Measurements from ENCODE around the gene NAA10. TPM values are rescaled to one million over a fixed set of nuclear protein-coding genes. Genes with fewer than 3 reads are reported as not detected.

Gene NAA10
- total and polyA plus RNA-seq, 2 of the 13 experiments (the other 11 are each of a cell fraction or from before 2014, with no cell fraction given), result 49.2 to 51.7 TPM

DNA sequence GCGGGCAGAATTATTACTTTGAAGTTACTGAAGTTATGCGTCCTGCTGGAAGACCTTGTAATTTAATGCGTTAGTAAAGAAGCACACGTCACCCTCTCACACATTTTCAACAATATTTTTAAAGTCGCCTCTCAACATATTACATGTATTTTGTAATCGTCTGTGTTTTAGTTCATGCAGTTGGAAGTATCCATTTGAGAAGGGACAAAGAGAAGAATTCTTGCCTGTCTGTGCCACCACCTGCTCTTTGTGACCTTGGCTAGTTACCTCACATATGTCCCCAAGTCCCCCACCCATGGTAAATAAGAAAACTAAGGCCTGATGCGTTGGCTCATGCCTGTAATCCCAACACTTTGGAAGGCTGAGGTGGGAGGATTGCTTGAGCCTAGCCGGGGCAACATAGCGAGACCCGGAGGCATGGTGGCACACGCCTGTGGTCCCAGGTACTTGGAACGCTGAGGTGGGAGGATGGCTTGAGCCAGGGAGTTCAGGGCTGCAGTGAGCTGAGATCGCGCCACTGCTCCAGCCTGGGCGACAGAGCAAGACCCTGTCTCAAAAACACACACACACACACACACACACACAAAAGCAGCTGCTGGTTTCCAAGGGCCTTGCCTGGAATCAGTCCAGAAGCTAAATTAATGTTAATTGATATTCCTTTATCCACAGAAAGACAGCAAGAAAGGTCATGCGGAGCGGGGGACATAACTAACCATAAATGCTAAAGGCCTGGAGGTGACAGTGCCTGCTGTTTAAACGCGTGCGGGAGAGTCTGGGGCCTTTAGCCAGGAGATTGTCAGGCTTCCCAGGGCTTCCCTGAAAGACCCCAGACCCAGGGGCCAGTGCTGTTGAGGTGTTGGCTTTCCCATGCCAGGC is 38.5 kb upstream of the NAA10 start (continued):
- TF ChIP-seq, protein P1, sequence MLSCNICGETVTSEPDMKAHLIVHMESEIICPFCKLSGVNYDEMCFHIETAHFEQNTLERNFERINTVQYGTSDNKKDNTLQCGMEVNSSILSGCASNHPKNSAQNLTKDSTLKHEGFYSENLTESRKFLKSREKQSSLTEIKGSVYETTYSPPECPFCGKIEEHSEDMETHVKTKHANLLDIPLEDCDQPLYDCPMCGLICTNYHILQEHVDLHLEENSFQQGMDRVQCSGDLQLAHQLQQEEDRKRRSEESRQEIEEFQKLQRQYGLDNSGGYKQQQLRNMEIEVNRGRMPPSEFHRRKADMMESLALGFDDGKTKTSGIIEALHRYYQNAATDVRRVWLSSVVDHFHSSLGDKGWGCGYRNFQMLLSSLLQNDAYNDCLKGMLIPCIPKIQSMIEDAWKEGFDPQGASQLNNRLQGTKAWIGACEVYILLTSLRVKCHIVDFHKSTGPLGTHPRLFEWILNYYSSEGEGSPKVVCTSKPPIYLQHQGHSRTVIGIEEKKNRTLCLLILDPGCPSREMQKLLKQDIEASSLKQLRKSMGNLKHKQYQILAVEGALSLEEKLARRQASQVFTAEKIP (CRISPR knock-in tag; IDR thresholded peaks at IDR 0.05; ENCODE audit: borderline replicate concordance), result no peak
- TF ChIP-seq, protein P2, sequence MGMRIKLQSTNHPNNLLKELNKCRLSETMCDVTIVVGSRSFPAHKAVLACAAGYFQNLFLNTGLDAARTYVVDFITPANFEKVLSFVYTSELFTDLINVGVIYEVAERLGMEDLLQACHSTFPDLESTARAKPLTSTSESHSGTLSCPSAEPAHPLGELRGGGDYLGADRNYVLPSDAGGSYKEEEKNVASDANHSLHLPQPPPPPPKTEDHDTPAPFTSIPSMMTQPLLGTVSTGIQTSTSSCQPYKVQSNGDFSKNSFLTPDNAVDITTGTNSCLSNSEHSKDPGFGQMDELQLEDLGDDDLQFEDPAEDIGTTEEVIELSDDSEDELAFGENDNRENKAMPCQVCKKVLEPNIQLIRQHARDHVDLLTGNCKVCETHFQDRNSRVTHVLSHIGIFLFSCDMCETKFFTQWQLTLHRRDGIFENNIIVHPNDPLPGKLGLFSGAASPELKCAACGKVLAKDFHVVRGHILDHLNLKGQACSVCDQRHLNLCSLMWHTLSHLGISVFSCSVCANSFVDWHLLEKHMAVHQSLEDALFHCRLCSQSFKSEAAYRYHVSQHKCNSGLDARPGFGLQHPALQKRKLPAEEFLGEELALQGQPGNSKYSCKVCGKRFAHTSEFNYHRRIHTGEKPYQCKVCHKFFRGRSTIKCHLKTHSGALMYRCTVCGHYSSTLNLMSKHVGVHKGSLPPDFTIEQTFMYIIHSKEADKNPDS (CRISPR knock-in tag; IDR thresholded peaks at IDR 0.05), result no peak
- TF ChIP-seq ZNF121 (CRISPR knock-in tag; IDR thresholded peaks at IDR 0.05) (peak; percentile 100), ELF4 (CRISPR knock-in tag; IDR thresholded peaks at IDR 0.05; ENCODE audit: borderline replicate concordance) (no peak), ZNF619 (CRISPR knock-in tag; IDR thresholded peaks at IDR 0.05) (no peak), PATZ1 (CRISPR knock-in tag; IDR thresholded peaks at IDR 0.05) (peak; percentile 53; the same call in 1 of the 2 replicates), ZNF180 (CRISPR knock-in tag; IDR thresholded peaks at IDR 0.05; ENCODE audit: borderline replicate concordance, low read depth) (no peak), HDAC1 (CRISPR knock-in tag; IDR thresholded peaks at IDR 0.05) (peak; percentile 33), FOXA1 (IDR thresholded peaks at IDR 0.05) (no peak), FOXA1 (CRISPR knock-in tag; IDR thresholded peaks at IDR 0.05) (peak; percentile 16; the same call in 1 of the 2 replicates), TBX2 (CRISPR knock-in tag; IDR thresholded peaks at IDR 0.05; ENCODE audit: borderline replicate concordance) (0 out of 2 replicates have a peak, but pooled peaks have one; percentile 4), CAMTA2 (CRISPR knock-in tag; IDR thresholded peaks at IDR 0.05; ENCODE audit: borderline replicate concordance) (no peak), ZNF597 (CRISPR knock-in tag; IDR thresholded peaks at IDR 0.05) (no peak)
